Measurements from ENCODE around the gene UBE2N.
"Not testable (repeated sequence)": the region's sequence is repeated elsewhere in the genome, so short reads cannot be mapped to it uniquely, and the experiment has no call there.

Gene UBE2N

DNA sequence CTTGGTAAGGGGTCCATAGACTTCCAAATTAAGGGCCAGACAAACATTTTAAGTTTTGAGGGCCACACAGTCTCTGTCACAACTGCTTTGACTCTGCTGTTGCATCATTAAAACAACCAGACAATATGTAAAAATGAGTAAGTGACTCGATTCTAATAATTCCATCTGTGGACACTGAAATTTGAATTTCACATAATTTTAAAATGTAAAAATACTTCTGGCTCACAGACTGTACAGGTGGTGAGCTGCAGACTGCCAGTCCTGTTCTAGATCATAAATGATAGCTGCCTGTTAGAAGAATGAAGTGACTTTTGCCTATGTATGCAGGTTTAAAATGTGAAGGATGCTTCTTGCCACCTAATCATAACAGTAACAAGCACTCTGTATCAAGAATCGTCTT lies 48.3 kb downstream of the UBE2N start:
- Mint-ChIP-seq H3K4me1 (ENCODE audit: low read depth) (peaks cover 26% of the 10 kb centered on the region), H3K4me3 (no peak overlapping the region), H3K27ac (no peak overlapping the region), H3K9me3 (no peaks in the 10 kb centered on the region), H3K36me3 (ENCODE audit: low read depth) (peaks cover 52% of the 10 kb centered on the region), H3K27me3 (no peaks in the 10 kb centered on the region)
- intact Hi-C loops (cut with micrococcal nuclease), result no loop called here

DNA sequence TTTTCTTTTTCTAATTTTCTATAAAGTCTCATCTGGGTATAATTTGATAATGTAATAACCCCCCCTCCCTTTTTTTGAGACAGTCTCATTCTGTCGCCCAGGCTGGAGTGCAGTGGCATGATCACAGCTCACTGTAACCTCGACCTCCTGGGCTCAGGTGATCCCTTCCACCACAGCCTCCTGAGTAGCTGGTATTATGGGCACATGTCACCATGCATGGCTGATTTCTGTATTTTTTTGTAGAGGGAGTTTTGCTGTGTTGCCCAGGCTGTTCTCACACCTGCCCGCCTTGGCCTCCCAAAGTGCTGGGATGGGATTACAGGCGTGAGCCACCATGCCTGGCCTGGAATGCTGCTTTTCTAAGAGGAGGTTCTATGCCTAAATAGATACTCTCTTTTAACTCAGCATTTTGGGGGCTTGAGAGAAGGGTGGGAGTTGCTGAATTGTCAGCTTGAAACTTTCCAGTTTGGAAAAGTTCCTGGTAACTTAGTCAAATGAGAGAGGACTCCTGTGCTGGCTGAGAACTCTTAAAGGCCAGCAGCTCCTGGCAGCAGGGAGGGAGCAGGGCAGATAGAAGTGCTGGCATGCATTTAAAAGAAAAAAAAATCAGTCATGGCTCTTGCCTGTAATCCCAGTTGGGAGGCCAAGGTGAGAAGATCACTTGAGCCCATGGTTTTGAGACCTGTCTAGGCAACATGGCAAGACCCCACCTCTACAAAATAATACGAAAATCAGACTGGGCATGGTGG lies 51.0 kb downstream of the UBE2N start:
- Mint-ChIP-seq H3K9me3 (no peaks in the 10 kb centered on the region), H3K27me3 (no peaks in the 10 kb centered on the region), H3K4me3 (no peak overlapping the region), H3K36me3 (ENCODE audit: low read depth) (peaks cover 37% of the 10 kb centered on the region), H3K27ac (peak overlapping the region; percentile 41), H3K4me1 (ENCODE audit: low read depth) (peaks cover 35% of the 10 kb centered on the region)
- intact Hi-C loops (cut with micrococcal nuclease), result no loop called here

DNA sequence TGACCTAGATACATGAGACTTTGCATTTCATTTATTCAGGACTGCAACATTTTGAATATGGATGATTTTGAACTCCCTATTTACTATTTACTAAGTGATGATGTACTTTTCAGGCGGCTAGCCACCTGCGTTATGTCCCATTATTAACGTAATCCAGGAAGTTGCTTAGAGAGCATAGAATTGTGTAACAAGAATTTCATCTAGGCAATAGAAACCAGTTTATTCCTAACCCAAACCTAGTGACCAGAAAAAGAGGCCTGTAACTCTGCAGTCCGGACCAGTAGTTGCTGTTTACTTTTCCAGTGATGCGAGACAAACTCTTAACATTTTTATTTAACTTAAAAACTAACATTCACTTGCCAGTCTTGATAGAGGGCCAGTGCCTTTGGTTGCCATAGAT lies 51.7 kb downstream of the UBE2N start:
- intact Hi-C loops (cut with micrococcal nuclease), result no loop called here
- H3K4me3 Mint-ChIP-seq, result no peak overlapping the region
- no peaks in the 10 kb centered on the region for H3K9me3 Mint-ChIP-seq
- no peak overlapping the region for H3K27ac Mint-ChIP-seq
- H3K4me1 Mint-ChIP-seq (ENCODE audit: low read depth), result peaks cover 42% of the 10 kb centered on the region
- peaks cover 39% of the 10 kb centered on the region for H3K36me3 Mint-ChIP-seq (ENCODE audit: low read depth)
- no peaks in the 10 kb centered on the region for H3K27me3 Mint-ChIP-seq

DNA sequence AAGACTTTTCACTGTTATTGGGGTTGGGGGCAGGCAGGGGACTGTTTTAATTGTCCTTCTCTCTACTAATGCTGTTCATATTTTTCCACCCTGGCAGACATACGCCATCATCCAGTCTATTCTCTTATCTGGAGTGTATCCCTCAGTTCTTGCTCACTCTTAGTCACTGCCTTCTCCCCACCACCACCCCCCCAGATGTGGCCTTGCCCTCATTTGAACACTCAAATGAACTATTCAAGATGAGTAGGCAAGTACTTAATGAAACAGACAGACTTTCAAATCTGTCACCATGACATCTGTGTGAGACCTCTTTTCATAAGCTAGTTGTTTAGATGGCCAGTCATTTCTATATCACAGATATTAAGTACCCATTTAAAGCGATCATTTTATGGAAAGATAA lies 54.0 kb downstream of the UBE2N start:
- Mint-ChIP-seq H3K9me3 (no peaks in the 10 kb centered on the region), H3K36me3 (ENCODE audit: low read depth) (peaks cover 30% of the 10 kb centered on the region), H3K4me1 (ENCODE audit: low read depth) (peaks cover 53% of the 10 kb centered on the region), H3K4me3 (no peak overlapping the region), H3K27me3 (no peaks in the 10 kb centered on the region), H3K27ac (no peak overlapping the region)
- intact Hi-C loops (cut with micrococcal nuclease), result no loop called here

DNA sequence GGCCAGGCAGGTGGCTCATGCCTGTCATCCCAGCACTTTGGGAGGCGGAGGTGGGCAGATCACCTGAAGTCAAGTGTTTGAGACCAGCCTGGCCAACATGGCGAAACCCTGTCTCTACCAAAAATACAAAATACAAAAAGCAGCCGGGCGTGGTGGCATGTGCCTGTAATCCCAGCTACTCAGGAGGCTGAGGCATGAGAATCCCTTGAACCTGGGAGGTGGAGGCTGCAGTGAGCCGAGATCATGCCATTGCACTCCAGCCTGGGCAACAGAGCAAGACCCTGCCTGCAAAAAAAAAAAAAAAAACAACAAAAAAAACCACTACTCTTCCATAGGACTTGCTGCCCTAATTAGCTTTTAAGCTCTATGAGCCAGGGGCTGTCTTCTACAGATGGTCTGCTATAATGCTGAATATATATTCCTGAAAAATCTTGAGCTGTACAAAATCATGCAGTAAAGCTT lies 59.7 kb downstream of the UBE2N start:
- H3K9me3 Mint-ChIP-seq; H3K4me3 Mint-ChIP-seq; H3K27me3 Mint-ChIP-seq; H3K27ac Mint-ChIP-seq; intact Hi-C loops (cut with micrococcal nuclease): not testable (repeated sequence)
- Mint-ChIP-seq H3K4me1 (ENCODE audit: low read depth) (peaks cover 51% of the 10 kb centered on the region), H3K36me3 (ENCODE audit: low read depth) (peaks cover 29% of the 10 kb centered on the region)

DNA sequence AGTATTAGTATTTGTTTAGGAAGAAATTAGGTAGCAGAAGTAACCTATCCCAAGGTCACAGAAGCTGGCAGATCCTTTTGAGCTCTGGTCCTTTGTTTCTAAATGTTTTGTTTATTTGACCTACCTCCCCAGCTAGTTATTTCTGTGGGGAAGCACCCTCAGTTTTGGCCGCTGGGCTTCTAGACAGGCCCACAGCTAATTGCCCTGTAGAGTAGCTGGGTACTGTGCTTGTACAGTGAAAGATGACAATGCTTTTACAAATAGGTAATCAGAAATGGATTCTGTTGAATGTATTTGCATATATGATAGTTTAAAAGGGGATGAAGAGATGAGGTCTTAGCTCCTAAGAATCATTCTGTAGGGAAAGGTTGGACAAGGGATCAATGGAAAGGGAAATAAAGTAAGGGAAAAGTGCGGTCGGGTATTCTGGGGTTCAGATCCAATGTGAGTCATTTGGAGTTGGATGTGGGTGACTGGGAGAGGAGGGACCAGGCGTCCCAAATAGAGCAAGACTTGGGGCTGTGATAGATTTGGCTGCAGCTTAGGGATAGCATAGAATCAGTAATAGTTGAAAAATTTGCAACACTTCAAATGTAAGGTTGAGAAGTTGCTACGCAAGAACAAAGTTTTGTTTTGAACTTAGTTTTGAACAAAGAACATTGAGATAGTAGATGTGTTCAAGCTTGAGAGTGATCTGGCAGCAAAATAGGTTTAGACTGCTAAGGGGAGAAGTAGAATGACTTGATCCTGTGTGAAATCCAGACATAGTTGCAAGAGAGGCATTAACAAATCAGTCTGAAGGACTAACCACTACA lies 60.4 kb downstream of the UBE2N start:
- Mint-ChIP-seq H3K27ac (no peak overlapping the region), H3K4me1 (ENCODE audit: low read depth) (peaks cover 56% of the 10 kb centered on the region), H3K36me3 (ENCODE audit: low read depth) (peaks cover 28% of the 10 kb centered on the region), H3K27me3 (no peaks in the 10 kb centered on the region), H3K4me3 (peak overlapping the region; percentile 60), H3K9me3 (no peaks in the 10 kb centered on the region)
- intact Hi-C loops (cut with micrococcal nuclease), result no loop called here

DNA sequence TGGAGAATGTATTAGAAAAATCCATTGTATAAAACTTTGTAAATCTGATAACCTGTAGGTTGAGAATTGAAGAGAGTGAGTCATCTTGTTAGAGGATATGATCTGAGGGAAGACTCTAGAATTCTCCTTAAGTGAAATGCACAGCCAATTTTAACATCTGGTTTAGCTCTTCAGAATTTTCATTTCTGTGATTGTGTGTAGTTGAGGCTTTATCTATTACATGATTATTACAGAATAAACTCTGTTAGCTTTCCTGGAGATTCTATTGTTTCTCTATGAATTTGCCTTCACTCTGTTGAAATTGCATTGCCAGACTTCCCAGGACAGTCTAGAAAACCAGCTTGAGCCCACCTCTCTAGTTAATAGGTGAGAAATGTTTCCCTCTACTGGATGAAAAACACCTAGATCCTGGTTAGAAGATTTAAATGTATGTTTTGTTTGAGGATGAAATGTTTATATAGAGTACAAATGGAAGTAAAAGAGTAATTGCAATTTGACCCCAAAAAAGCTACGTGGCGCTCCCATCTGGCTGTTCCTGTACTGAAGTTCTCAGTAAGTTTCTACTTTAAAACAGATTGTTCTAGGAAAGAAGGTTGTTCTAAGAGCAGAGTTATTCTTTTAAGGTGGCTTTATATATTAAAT lies 61.1 kb downstream of the UBE2N start:
- intact Hi-C loops (cut with micrococcal nuclease), result no loop called here
- Mint-ChIP-seq H3K27ac (no peak overlapping the region), H3K27me3 (no peaks in the 10 kb centered on the region), H3K4me3 (peak overlapping the region; percentile 37), H3K4me1 (ENCODE audit: low read depth) (peaks cover 56% of the 10 kb centered on the region), H3K9me3 (no peaks in the 10 kb centered on the region), H3K36me3 (ENCODE audit: low read depth) (peaks cover 27% of the 10 kb centered on the region)

DNA sequence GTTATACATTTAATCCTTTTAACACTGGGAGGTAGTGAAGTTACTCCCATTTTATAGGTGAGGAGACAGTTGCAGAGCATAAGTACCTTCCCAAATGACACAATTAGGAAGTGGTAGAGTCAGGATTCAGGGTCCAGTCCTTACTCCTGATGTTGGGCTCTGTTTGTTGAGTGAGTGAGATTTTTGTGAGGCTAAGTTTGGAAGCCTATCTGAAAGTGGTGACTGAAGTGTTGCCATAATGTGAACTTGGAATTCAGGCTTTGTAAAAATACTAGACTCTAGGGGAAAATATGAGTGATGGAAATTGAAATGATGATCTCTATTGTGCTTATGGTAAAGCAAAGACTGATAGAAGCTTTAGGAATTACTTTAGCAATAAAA lies 61.8 kb downstream of the UBE2N start:
- intact Hi-C loops (cut with micrococcal nuclease), result loop anchor here (5.0 kb wide), 2 partner anchors 283 to 393 kb away; no protein-coding TSS in a partner anchor
- H3K4me3 Mint-ChIP-seq, result peak overlapping the region; percentile 99
- H3K9me3 Mint-ChIP-seq, result no peaks in the 10 kb centered on the region
- peaks cover 52% of the 10 kb centered on the region for H3K4me1 Mint-ChIP-seq (ENCODE audit: low read depth)
- H3K36me3 Mint-ChIP-seq (ENCODE audit: low read depth), result peaks cover 21% of the 10 kb centered on the region
- H3K27ac Mint-ChIP-seq, result peak overlapping the region; percentile 95
- H3K27me3 Mint-ChIP-seq, result no peaks in the 10 kb centered on the region

DNA sequence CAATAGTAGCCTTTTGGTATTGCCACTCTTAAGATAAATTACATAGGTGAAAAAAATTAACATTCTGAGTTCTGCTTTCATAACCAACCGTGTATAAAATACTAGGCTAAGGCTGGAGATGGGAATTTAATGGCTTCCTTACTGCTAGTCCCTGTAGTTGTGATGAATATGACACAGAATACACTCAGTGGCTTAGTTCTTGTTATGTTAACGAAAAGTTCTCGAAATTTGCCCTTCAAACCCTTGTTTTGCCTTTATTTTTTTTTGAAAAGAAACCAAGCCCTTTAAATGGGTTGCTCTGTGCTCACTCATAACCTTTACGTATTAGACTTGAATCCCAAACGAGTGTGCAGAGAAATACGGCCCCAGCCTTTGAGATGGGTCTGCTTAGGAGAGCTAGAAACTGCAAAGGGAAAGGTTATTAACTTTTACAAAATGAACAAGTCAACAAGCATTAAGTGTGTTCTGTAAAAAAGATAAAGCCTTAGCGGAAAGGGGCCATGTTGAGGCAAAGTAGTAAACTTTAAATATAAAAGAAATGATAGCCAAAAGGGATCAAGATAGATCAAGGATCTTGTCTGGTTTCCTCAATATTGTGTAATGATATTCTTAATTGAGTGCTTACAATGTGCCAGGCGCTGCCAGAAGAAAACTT lies 62.3 kb downstream of the UBE2N start:
- peak overlapping the region; percentile 95 for H3K27ac Mint-ChIP-seq
- H3K27me3 Mint-ChIP-seq, result no peaks in the 10 kb centered on the region
- H3K9me3 Mint-ChIP-seq, result no peaks in the 10 kb centered on the region
- H3K4me1 Mint-ChIP-seq (ENCODE audit: low read depth), result peaks cover 54% of the 10 kb centered on the region
- H3K4me3 Mint-ChIP-seq, result peak overlapping the region; percentile 99
- intact Hi-C loops (cut with micrococcal nuclease), result loop anchor here (5.0 kb wide), 2 partner anchors 282 to 392 kb away; no protein-coding TSS in a partner anchor
- peaks cover 19% of the 10 kb centered on the region for H3K36me3 Mint-ChIP-seq (ENCODE audit: low read depth)

DNA sequence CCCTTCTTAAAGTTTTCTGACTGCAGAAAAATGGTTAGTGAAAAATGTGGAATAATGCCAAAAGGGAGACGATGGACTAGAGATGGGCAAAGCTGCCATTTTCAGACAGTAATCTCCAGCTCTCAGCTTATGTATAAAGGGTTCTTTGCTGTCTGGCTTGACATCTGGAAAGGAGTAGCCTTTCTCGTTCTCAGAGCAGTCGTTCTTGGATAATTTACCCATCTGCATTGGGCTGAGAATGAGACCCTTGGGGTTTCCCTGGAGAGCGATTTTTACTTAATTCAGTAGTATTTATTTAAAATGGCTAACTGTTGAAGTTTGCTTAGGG lies 62.8 kb downstream of the UBE2N start:
- H3K4me3 Mint-ChIP-seq, result peak overlapping the region; percentile 99

DNA sequence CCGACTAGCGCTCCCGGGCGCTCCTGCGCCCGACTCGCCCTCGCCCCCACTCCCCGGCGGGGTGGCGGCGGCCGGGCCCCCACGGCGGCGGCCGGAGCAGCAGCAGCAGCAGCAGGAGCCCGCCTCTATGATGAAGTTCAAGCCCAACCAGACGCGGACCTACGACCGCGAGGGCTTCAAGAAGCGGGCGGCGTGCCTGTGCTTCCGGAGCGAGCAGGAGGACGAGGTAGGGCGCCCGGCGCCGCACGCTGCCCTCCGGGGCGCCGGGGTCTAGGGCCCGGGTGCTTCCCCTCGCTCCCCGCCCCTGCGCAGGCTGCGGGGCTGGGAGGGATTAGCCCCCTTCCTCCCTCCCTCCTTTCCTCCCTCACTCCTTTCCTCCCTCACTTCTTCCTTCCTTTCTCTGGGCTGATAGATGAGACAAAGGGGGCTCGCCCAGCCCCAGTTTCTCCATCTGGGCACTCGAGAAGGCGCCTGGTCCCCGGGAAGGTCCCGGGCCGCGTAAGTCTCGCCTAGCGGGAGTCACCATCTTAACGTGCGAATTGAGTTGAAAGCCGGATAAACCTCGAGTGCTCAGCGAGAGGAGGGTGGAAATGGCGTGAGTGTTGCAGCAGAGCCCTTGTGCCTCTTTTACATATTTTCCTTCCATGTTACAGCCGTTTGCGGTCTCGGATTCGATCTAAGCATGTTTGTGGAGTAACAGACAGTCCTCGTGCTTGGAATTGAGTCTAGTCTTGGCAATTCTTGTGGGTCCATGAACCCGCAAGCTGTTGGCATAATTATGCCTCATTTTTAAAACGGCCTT lies 63.4 kb downstream of the UBE2N start:
- peaks cover 62% of the 10 kb centered on the region for H3K4me1 Mint-ChIP-seq (ENCODE audit: low read depth)
- H3K4me3 Mint-ChIP-seq, result peak overlapping the region; percentile 99
- intact Hi-C loops (cut with micrococcal nuclease), result loop anchor here (5.0 kb wide), 2 partner anchors 281 to 391 kb away; no protein-coding TSS in a partner anchor
- not testable (repeated sequence) for H3K27me3 Mint-ChIP-seq, H3K9me3 Mint-ChIP-seq
- H3K36me3 Mint-ChIP-seq (ENCODE audit: low read depth), result peaks cover 19% of the 10 kb centered on the region
- peak overlapping the region; percentile 95 for H3K27ac Mint-ChIP-seq

More for the DNA sequence above, 62.8 kb downstream of the UBE2N start:
- H3K27me3 Mint-ChIP-seq, result no peaks in the 10 kb centered on the region
- peaks cover 19% of the 10 kb centered on the region for H3K36me3 Mint-ChIP-seq (ENCODE audit: low read depth)
- H3K4me1 Mint-ChIP-seq (ENCODE audit: low read depth), result peaks cover 59% of the 10 kb centered on the region
- intact Hi-C loops (cut with micrococcal nuclease), result loop anchor here (5.0 kb wide), 2 partner anchors 282 to 392 kb away; no protein-coding TSS in a partner anchor
- no peaks in the 10 kb centered on the region for H3K9me3 Mint-ChIP-seq
- peak overlapping the region; percentile 95 for H3K27ac Mint-ChIP-seq

DNA sequence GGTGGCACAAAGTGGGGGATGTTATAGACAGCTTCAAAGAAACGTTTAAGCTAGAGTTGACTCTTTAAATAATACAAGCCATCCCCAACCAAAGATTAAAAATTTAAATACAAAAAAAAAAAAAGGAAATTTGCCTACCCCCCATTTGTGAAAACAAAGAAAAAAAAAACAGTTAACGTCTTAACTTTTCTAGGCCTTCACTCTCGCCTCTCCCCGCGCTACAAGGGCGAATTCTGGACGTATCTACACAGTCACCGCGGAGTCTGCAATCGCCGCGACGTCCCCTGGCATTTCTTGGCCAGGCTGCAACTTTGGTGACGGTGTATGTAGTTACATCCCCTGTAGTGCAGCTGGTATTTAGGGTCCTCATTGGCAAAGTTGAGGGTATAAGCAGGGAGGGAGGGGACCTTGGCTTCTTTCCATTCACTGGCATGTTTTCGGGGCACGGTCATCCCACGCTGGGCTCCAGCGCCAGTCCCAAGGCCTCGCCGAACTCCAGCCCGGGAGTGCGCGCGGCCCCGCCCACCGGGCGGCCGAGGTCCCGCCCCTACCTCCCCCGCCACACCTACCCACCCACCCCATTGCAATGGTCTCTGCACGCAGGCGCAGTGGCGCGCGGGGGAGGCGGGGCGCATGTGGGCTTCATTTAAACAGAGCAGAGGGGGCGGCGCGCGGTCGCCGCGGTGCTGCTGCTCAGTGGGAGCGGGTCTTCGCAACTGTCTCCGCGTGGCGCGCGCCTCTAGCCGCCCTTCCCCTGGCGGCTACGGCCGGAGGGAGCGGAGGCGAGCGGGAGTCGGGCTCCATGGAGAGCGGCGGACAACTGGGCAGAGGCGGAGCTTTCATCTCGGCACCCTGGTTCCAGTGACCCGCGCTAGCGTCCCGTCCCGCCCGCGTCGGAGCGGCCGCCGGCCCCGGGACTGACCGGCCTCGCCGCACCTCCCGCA lies 64.2 kb downstream of the UBE2N start, which contains the start of gene NUDT4:
Gene NUDT4, plus strand, starts transcription at position 674 of the 944 bp plus-strand sequence. CDS start 398 bp downstream, outside the sequence.
- intact Hi-C loops (cut with micrococcal nuclease), result loop anchor here (5.0 kb wide), 2 partner anchors 280 to 390 kb away; no protein-coding TSS in a partner anchor
- H3K27ac Mint-ChIP-seq, result peak within 1 kb of the TSS; percentile 95
- H3K27me3 Mint-ChIP-seq, result no peaks in the 10 kb centered on the region
- H3K4me3 Mint-ChIP-seq, result peak within 1 kb of the TSS; percentile 99
- no peaks in the 10 kb centered on the region for H3K9me3 Mint-ChIP-seq
- peaks cover 53% of the 10 kb centered on the region for H3K4me1 Mint-ChIP-seq (ENCODE audit: low read depth)
- H3K36me3 Mint-ChIP-seq (ENCODE audit: low read depth), result peaks cover 19% of the 10 kb centered on the region

Data from dendritic cell treated with granulocyte-macrophage colony-stimulating factor and Interleukin-4, amounts not matched to agents 40 ng/mL and 50 ng/mL, for 4 days (primary cell).